SK-N-SH (cell line): ENCODE measurements around the gene OSBPL9. TPM values are rescaled to one million over a fixed set of nuclear protein-coding genes. Genes with fewer than 3 reads are reported as not detected.

Experiments
- CTCF ChIA-PET: fragments of 300-600, 350-600 bp; formaldehyde crosslinking; extraction: SDS; loops from one replicate; lab custom pipeline; 2021; lab: Yijun Ruan, JAX
- POLR2A ChIA-PET: fragments of 350-600 bp; sonication (Branson Sonifier 250); formaldehyde crosslinking; extraction: SDS; loops from one replicate; lab custom pipeline; 2020; ENCODE audit warnings: antibody characterized with exemption, inconsistent platforms; lab: Yijun Ruan, JAX
- DNase-seq: peaks from one replicate; pipeline ENCODE4 v3.0.0; 2012
- H2AFZ ChIP-seq: fragments of 200-600 bp; sonication (generic); 2 replicates; pipeline ENCODE4 v1.8.1; 2016; ENCODE audit warnings: antibody characterized with exemption, mild to moderate bottlenecking, low read depth
- H3F3A ChIP-seq: fragments of 200-600 bp; sonication (generic); replicated peaks from 2 replicates; pipeline ENCODE3; 2016; ENCODE audit warnings: antibody characterized with exemption, mild to moderate bottlenecking; ENCODE audit not compliant: insufficient read depth
- H3K27ac ChIP-seq, 2 experiments: fragments of 200-500 bp in 1 of 2; fragments of 200-600 bp in 1 of 2; sonication (Bioruptor generic) in 1 of 2; sonication (generic), shearing (Covaris generic) in 1 of 2; 2 replicates each; pipeline versions ENCODE4 v1.5.1 to v1.6.1; 2014 to 2016; ENCODE audit warnings: low read depth in 2 of 2, inconsistent platforms in 1 of 2, low read length in 1 of 2, mild to moderate bottlenecking in 1 of 2, mixed read lengths in 1 of 2
- H3K27me3 ChIP-seq: fragments of 200-600 bp; sonication (generic), shearing (Covaris generic); 2 replicates; pipeline ENCODE4 v1.6.1; 2016; ENCODE audit warnings: mixed run types; ENCODE audit not compliant: insufficient read depth
- H3K36me3 ChIP-seq, 2 experiments: fragments of 200-500 bp in 1 of 2; fragments of 200-600 bp in 1 of 2; sonication (Bioruptor generic) in 1 of 2; sonication (generic) in 1 of 2; replicated peaks in 1 of 2; 2 replicates each; pipeline versions ENCODE3 to v1.5.1; 2014 to 2016; ENCODE audit warnings: low read length in 1 of 2, mild to moderate bottlenecking in 1 of 2; ENCODE audit not compliant: insufficient read depth in 2 of 2, control insufficient read depth in 1 of 2
- H3K4me1 ChIP-seq, 2 experiments: fragments of 200-500 bp in 1 of 2; fragments of 200-600 bp in 1 of 2; sonication (Bioruptor generic) in 1 of 2; sonication (generic), shearing (Covaris generic) in 1 of 2; 2 replicates each; pipeline versions ENCODE4 v1.5.1 to v1.6.1; 2014 to 2016; ENCODE audit warnings: low read depth in 1 of 2, low read length in 1 of 2, mixed run types in 1 of 2; ENCODE audit not compliant: insufficient read depth in 2 of 2, control insufficient read depth in 1 of 2
- H3K4me2 ChIP-seq: fragments of 200-600 bp; sonication (generic), shearing (Covaris generic); 2 replicates; pipeline ENCODE4 v1.6.1; 2017; ENCODE audit warnings: mixed run types
- H3K4me3 ChIP-seq, 2 experiments: fragments of 200-500 bp in 1 of 2; fragments of 200-600 bp in 1 of 2; sonication (Bioruptor generic) in 1 of 2; sonication (generic), shearing (Covaris generic) in 1 of 2; 2 replicates each; pipeline versions ENCODE4 v1.5.1 to v1.8.1; 2014 to 2016; ENCODE audit warnings: low read depth in 2 of 2, inconsistent platforms in 1 of 2, low read length in 1 of 2, mild to moderate bottlenecking in 1 of 2, mixed read lengths in 1 of 2, moderate library complexity in 1 of 2
- H3K79me2 ChIP-seq: fragments of 200-600 bp; sonication (generic); 2 replicates; pipeline ENCODE4 v1.8.1; 2017; ENCODE audit warnings: mild to moderate bottlenecking; ENCODE audit not compliant: insufficient read depth
- H3K9ac ChIP-seq: fragments of 200-600 bp; sonication (generic); 2 replicates; pipeline ENCODE4 v1.6.1; 2017; ENCODE audit warnings: mixed run types
- H3K9me2 ChIP-seq: fragments of 200-600 bp; sonication (generic); 2 replicates; pipeline ENCODE4 v1.6.1; 2017; ENCODE audit warnings: mixed run types
- H3K9me3 ChIP-seq: fragments of 200-600 bp; sonication (generic); 2 replicates; pipeline ENCODE4 v1.6.1; 2017; ENCODE audit warnings: mixed run types, mild to moderate bottlenecking, moderate library complexity
- H4K20me1 ChIP-seq: fragments of 200-600 bp; sonication (generic); 2 replicates; pipeline ENCODE4 v1.6.1; 2017; ENCODE audit warnings: mild to moderate bottlenecking, mixed run types; ENCODE audit not compliant: insufficient read depth
- CHD2 ChIP-seq: fragments of 150-350 bp; IDR thresholded peaks from 2 replicates; pipeline ENCODE4 v1.6.1; 2018; ENCODE audit warnings: low read length; ENCODE audit not compliant: partially characterized antibody
- FOSL2 ChIP-seq: IDR thresholded peaks from 2 replicates; pipeline ENCODE4 v1.4.0; 2012; ENCODE audit warnings: low read depth, mild to moderate bottlenecking, moderate library complexity, borderline replicate concordance
- FOXJ3 ChIP-seq: sonication (generic); formaldehyde crosslinking; IDR thresholded peaks from 2 replicates; pipeline ENCODE4 v1.5.1; 2020; ENCODE audit warnings: mild to moderate bottlenecking, missing genetic modification reagents
- FOXM1 ChIP-seq: IDR thresholded peaks from 2 replicates; pipeline ENCODE4 v1.4.0; 2012; ENCODE audit warnings: low read depth, mild to moderate bottlenecking
- GABPA ChIP-seq: IDR thresholded peaks from 2 replicates; pipeline ENCODE4 v1.4.0; 2012; ENCODE audit warnings: low read depth, mild to moderate bottlenecking
- MAX ChIP-seq: IDR thresholded peaks from 2 replicates; pipeline ENCODE4 v1.4.0; 2012; ENCODE audit warnings: low read depth
- NFIC ChIP-seq: IDR thresholded peaks from 2 replicates; pipeline ENCODE4 v1.4.0; 2012; ENCODE audit warnings: borderline replicate concordance
- NRF1 ChIP-seq: IDR thresholded peaks from 2 replicates; pipeline ENCODE4 v1.6.1; 2012; ENCODE audit warnings: low read depth, mild to moderate bottlenecking, low read length
- PBX3 ChIP-seq: IDR thresholded peaks from 2 replicates; pipeline ENCODE4; 2012
- RAD21 ChIP-seq: IDR thresholded peaks from 2 replicates; pipeline ENCODE4 v1.6.1; 2012; ENCODE audit warnings: mild to moderate bottlenecking, low read length
- REST ChIP-seq: IDR thresholded peaks from 2 replicates; pipeline ENCODE4 v1.6.1; 2012; ENCODE audit warnings: mild to moderate bottlenecking, low read depth, low read length, moderate library complexity
- RFX5 ChIP-seq: IDR thresholded peaks from 2 replicates; pipeline ENCODE4 v1.6.1; 2012; ENCODE audit warnings: mild to moderate bottlenecking, improper control_type of control experiment, low read length
- RXRA ChIP-seq: IDR thresholded peaks from 2 replicates; pipeline ENCODE4 v1.4.0; 2012; ENCODE audit warnings: low read depth, mild to moderate bottlenecking, borderline replicate concordance
- SMC3 ChIP-seq: IDR thresholded peaks from 2 replicates; pipeline ENCODE4 v1.6.1; 2012; ENCODE audit warnings: low read depth, low read length, improper control_type of control experiment
- TAF1 ChIP-seq: IDR thresholded peaks from 2 replicates; pipeline ENCODE4 v1.6.1; 2012; ENCODE audit warnings: low read depth, mild to moderate bottlenecking, low read length, moderate library complexity, borderline replicate concordance
- TCF12 ChIP-seq: IDR thresholded peaks from 2 replicates; pipeline ENCODE4 v1.4.0; 2012
- TEAD4 ChIP-seq: IDR thresholded peaks from 2 replicates; pipeline ENCODE4 v1.4.0; 2012; ENCODE audit warnings: mild to moderate bottlenecking, borderline replicate concordance; ENCODE audit not compliant: insufficient read depth
- USF1 ChIP-seq: IDR thresholded peaks from 2 replicates; pipeline ENCODE4 v1.4.0; 2012; ENCODE audit warnings: low read depth, borderline replicate concordance
- ZBTB33 ChIP-seq: IDR thresholded peaks from 2 replicates; pipeline ENCODE4 v1.4.0; 2012; ENCODE audit warnings: low read depth, borderline replicate concordance
- whole genome bisulfite sequencing: methylation state at CpG from one replicate; pipeline ENCODE4 v1.1.6; 2017; ENCODE audit warnings: low lambda C conversion rate; 5-methylcytosine and 5-hydroxymethylcytosine counted together
- polyA plus RNA-seq, 3 experiments: library from polyadenylated mRNA; depleted of rRNA; stranded (reverse); fragments of >200 nt; gene quantifications; 2 replicates each; pipeline ENCODE4 v1.2.3, GENCODE V29; 2012

Gene OSBPL9
- polyA plus RNA-seq, 1 of the 3 experiments (the other 2 are of a cell fraction): 43.9 TPM

GRCh38 chr1:51660580-51660979 is 43.7 kb downstream of the OSBPL9 start:
- Histone ChIP-seq H3K27me3 (no peaks in the 10 kb centered on the region), H3K27ac (peak overlapping the region; percentile 77 to 99; a peak in 3 of 4 replicates), H3K9me2 (no peaks in the 10 kb centered on the region), H3K9ac (peak overlapping the region; percentile 51; the same call in 1 of the 2 replicates), H3K4me3 (peak overlapping the region in 1 of 2 experiments; percentile 8; a peak in 2 of 4 replicates), H3K79me2 (peaks cover 74% of the 10 kb centered on the region), H3K9me3 (no peaks in the 10 kb centered on the region), H3K4me2 (peak overlapping the region; percentile 65; the same call in 1 of the 2 replicates), H3K36me3 (peaks cover 1 to 6% of the 10 kb centered on the region in 2 experiments), H2AFZ (no peak overlapping the region), H4K20me1 (no peaks in the 10 kb centered on the region), H3K4me1 (peaks cover 0 to 30% of the 10 kb centered on the region in 2 experiments; a peak in 2 of 4 replicates), H3F3A (peaks cover 28% of the 10 kb centered on the region)
- WGBS: 67% methylated on average over 1 of the region's 1 CpG
- ChIA-PET POLR2A (no interaction called here), CTCF (no interaction called here)
- no peak for TF ChIP-seq FOXM1
- no peak for DNase-seq

GRCh38 chr1:51661081-51661518 is 44.2 kb downstream of the OSBPL9 start:
- 7% methylated on average over 3 of the region's 3 CpGs for WGBS
- Histone ChIP-seq H3K27me3 (no peaks in the 10 kb centered on the region), H3K36me3 (peaks cover 0 to 6% of the 10 kb centered on the region in 2 experiments), H3K9me2 (no peaks in the 10 kb centered on the region), H3K9ac (peak overlapping the region; percentile 51; the same call in 1 of the 2 replicates), H3K4me1 (peaks cover 0 to 28% of the 10 kb centered on the region in 2 experiments; a peak in 2 of 4 replicates), H2AFZ (no peak overlapping the region), H3K9me3 (no peaks in the 10 kb centered on the region), H3K4me3 (peak overlapping the region in 1 of 2 experiments; percentile 17; a peak in 2 of 4 replicates), H3K4me2 (peak overlapping the region; percentile 65; the same call in 1 of the 2 replicates), H3K27ac (peak overlapping the region; percentile 80 to 99; a peak in 3 of 4 replicates), H3K79me2 (peaks cover 69% of the 10 kb centered on the region), H4K20me1 (no peaks in the 10 kb centered on the region), H3F3A (peaks cover 28% of the 10 kb centered on the region)
- ChIA-PET POLR2A (no interaction called here), CTCF (no interaction called here)
- no peak for DNase-seq
- TF ChIP-seq NFIC (peak; percentile 95), MAX (peak; percentile 27; the same call in 1 of the 2 replicates), TAF1 (no peak; the same call in 1 of the 2 replicates), REST (no peak), TEAD4 (peak; percentile 92), FOSL2 (peak; percentile 84), NRF1 (no peak), USF1 (no peak), GABPA (no peak), FOXJ3 (CRISPR knock-in tag) (no peak), CHD2 (no peak), RXRA (peak; percentile 87), RFX5 (no peak), PBX3 (peak; percentile 89), TCF12 (peak; percentile 93), RAD21 (no peak), ZBTB33 (peak; percentile 68; the same call in 1 of the 2 replicates), SMC3 (no peak)
